ENCODE data around the gene PEX11A. TPM values are rescaled to one million over a fixed set of nuclear protein-coding genes. Genes with fewer than 3 reads are reported as not detected.

The PEX11A gene
- total and polyA plus RNA-seq, 2 of the 8 experiments (the other 6 are each of a cell fraction or from before 2014, with no cell fraction given), result 2.9 to 3.0 TPM

GRCh38 chr15:89664441-89665350, 25.9 kb downstream of the PEX11A start:
- H3K9ac ChIP-seq (replicated peaks in 1 of 4; ENCODE audit: extremely low read depth in 1 of 4, low read depth in 3 of 4, low read length in 3 of 4), result no peak overlapping the region
- FAIRE-seq, result no peak
- H4K5ac ChIP-seq (ENCODE audit: insufficient read length, low read depth, low read length), result no peak overlapping the region

More at GRCh38 chr15:89664441-89665350, 25.9 kb downstream of the PEX11A start:
- CTCF ChIA-PET (ENCODE audit: partially characterized antibody), result interaction anchor here (1.5 to 2.4 kb wide), 5 partner anchors 9 to 76 kb away, joined by 4 to 12 read pairs (median 6); no protein-coding TSS in a partner anchor
- no peak overlapping the region for H3K14ac ChIP-seq (ENCODE audit: insufficient read length)
- H2AFZ ChIP-seq (ENCODE audit: low read length), result no peak overlapping the region
- no peaks in the 10 kb centered on the region for H3K9me3 ChIP-seq (ENCODE audit: insufficient read depth in 2 of 2, low read depth in 1 of 2, low read length in 1 of 2)
- H2BK120ac ChIP-seq (replicated peaks; ENCODE audit: low read depth, low read length), result no peak overlapping the region
- H3K4me3 ChIP-seq (ENCODE audit: extremely low read depth in 1 of 4, insufficient read depth in 2 of 4, low read depth in 3 of 4, low read length in 4 of 4), result peak overlapping the region in 2 of 4 experiments; percentile 21 to 61; a peak in 4 of 8 replicates
- no peak for DNase-seq (ENCODE audit: low read depth in 1 of 2, low spot score in 2 of 2)
- H3K27me3 ChIP-seq (replicated peaks in 1 of 4; ENCODE audit: control insufficient read depth in 3 of 4, extremely low read depth in 1 of 4, insufficient read depth in 3 of 4, low read length in 3 of 4), result peaks cover 0 to 20% (median 12%) of the 10 kb centered on the region in 4 experiments; a peak in 5 of 7 replicates
- no peaks in the 10 kb centered on the region for H3K36me3 ChIP-seq (ENCODE audit: control insufficient read depth in 2 of 4, insufficient read depth in 4 of 4, low read length in 3 of 4)
- POLR2A ChIA-PET (ENCODE audit: partially characterized antibody), result interaction anchor here (0.6 to 0.7 kb wide), 2 partner anchors 10 to 83 kb away, joined by 3 read pairs; no protein-coding TSS in a partner anchor
- H3K18ac ChIP-seq (ENCODE audit: extremely low read depth, low read length), result no peak overlapping the region
- peaks cover 0 to 11% (median 7%) of the 10 kb centered on the region in 4 experiments; a peak in 6 of 7 replicates for H3K4me1 ChIP-seq (replicated peaks in 1 of 4; ENCODE audit: control insufficient read depth in 3 of 4, insufficient read depth in 4 of 4, low read length in 3 of 4)
- H3K23me2 ChIP-seq (ENCODE audit: low read depth, low read length), result no peaks in the 10 kb centered on the region; the same call in 1 of the 2 replicates
- no peaks in the 10 kb centered on the region for H3K79me1 ChIP-seq (ENCODE audit: low read depth, low read length)
- H2BK20ac ChIP-seq (ENCODE audit: low read length), result no peak overlapping the region
- H3K56ac ChIP-seq (replicated peaks; ENCODE audit: insufficient read length, low read depth, low read length), result no peak overlapping the region
- H2BK12ac ChIP-seq (ENCODE audit: low read depth, low read length), result no peak overlapping the region
- no peak overlapping the region for H2AK5ac ChIP-seq (ENCODE audit: low read depth, low read length)
- WGBS, 2 experiments (ENCODE audit: extremely low coverage in 1 of 2, insufficient coverage in 1 of 2, insufficient read length in 1 of 2, insufficient replicate concordance in 2 of 2, low coverage in 1 of 2, low lambda C conversion rate in 2 of 2, missing lambda C conversion rate in 1 of 2), result 85% methylated on average over 13 of the region's 13 CpGs; no CpG with 5 or more reads in 1 of the 2 experiments
- no peak overlapping the region for H3K4ac ChIP-seq (replicated peaks; ENCODE audit: insufficient read length, low read depth, low read length)
- H3K4me2 ChIP-seq (ENCODE audit: insufficient read depth in 1 of 2, low read depth in 2 of 2, low read length in 2 of 2), result peak overlapping the region; percentile 74 to 76
- H3K23ac ChIP-seq (ENCODE audit: insufficient read length), result no peak overlapping the region
- no peak overlapping the region for H2BK5ac ChIP-seq (ENCODE audit: low read depth, low read length)
- TF ChIP-seq POLR2A (IDR thresholded peaks at IDR 0.05; ENCODE audit: control extremely low read depth in 1 of 2, low read depth in 2 of 2, low read length in 2 of 2) (no peak), CBX8 (IDR thresholded peaks at IDR 0.05; ENCODE audit: borderline replicate concordance, low read depth, low read length) (no peak), EZH2 (IDR thresholded peaks at IDR 0.05; ENCODE audit: low read depth, low read length, severe bottlenecking) (no peak), SUZ12 (IDR thresholded peaks at IDR 0.05; ENCODE audit: low read length) (no peak), RNF2 (IDR thresholded peaks at IDR 0.05; ENCODE audit: borderline replicate concordance, low read depth, low read length, missing control alignments, poor library complexity, severe bottlenecking) (no peak), TEAD4 (IDR thresholded peaks at IDR 0.05; ENCODE audit: low read depth, low read length) (no peak)
- H4K20me1 ChIP-seq (replicated peaks in 1 of 2; ENCODE audit: control insufficient read depth in 1 of 2, insufficient read depth in 2 of 2, low read length in 2 of 2), result no peaks in the 10 kb centered on the region
- no peak overlapping the region for H3K27ac ChIP-seq (ENCODE audit: low read depth, low read length)
- H2BK15ac ChIP-seq (ENCODE audit: low read length), result no peak overlapping the region
- no peaks in the 10 kb centered on the region for H3K79me2 ChIP-seq (ENCODE audit: control insufficient read depth in 1 of 2, insufficient read depth in 2 of 2, low read length in 2 of 2)
- no peak overlapping the region for H4K8ac ChIP-seq (ENCODE audit: extremely low read depth, insufficient read depth, low read length)
- H4K91ac ChIP-seq (replicated peaks; ENCODE audit: insufficient read length, low read length), result no peak overlapping the region
